ENCODE results near the gene MAGIX.

Gene MAGIX

GRCh38 chrX:49208399-49208798, 45.8 kb downstream of the MAGIX start:
- no peak for DNase-seq

GRCh38 chrX:49209434-49210251, 47.1 kb downstream of the MAGIX start:
- DNase-seq = no peak

GRCh38 chrX:49210406-49210805, 47.8 kb downstream of the MAGIX start:
- DNase-seq = no peak

DNA sequence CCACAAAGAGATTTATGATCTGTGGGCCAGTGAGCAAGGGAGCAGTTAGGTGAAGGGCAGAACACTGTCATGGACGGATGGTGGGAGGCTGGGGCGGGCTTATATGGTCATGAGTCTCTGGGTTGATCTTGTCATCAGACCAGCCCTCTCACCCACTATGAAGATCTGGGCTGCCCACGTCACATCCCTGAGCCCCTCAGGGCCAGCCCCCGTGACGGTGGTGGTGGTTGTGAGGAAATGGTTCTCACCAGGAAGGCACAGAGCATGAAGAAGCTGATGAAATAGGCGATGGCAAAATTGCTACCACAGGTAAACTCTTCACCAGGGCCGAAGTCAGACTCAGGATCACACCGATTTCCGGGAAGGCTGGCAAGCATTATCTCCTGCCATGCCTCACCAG, 48.5 kb downstream of the MAGIX start:
- no peak for DNase-seq

DNA sequence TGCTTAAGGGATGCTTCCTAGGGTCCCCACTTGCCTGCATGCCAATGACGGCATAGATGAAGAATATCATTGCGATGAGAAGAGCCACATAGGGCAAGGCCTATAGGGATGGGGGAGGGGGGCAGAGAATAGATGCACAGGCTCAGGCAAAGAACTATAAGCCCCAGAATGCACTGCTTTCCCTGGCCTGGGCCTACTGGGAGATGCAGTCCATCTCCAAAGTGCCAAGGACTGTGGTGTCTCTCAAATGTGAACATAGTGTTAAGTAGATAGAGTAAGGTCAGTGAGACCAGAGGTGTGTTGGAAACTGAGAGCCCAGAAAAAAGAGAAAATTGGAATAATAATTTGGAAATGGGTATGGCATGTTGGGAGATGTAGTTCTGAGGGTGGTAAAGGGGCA, 49.7 kb downstream of the MAGIX start:
- DNase-seq = no peak

GRCh38 chrX:49212861-49213260, 50.3 kb downstream of the MAGIX start:
- DNase-seq = no peak

GRCh38 chrX:49214416-49214815, 51.9 kb downstream of the MAGIX start:
- DNase-seq = no peak

DNA sequence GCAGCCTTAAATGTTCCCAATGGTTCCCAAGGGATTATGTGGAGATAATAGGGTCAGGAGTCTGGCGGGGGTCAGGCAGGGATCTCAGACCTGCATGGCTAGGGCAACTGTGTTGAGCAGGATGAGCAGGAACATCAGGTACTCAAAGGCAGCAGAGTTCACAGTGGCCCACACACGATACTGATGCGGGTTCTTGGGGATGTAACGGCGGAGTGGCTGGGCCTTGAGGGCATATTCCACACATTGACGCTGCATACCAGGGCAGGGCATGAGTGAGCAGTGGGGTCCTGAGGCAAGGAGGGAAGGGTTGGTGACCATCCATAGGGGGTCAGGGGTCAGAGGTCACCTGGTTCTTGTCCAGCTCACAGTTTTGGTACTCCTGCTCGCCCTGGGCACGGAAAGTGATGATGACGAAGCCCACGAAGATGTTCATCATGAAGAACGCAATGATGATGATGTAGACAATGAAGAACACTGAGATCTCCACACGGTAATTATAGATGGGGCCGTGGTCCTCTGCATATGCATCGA, 52.5 kb downstream of the MAGIX start:
- DNase-seq = no peak

All from cortex of kidney (tissue), 1 donor.